ENCODE data around the gene ETV3.

ETV3 gene

GRCh38 chr1:157142765-157143423 is 4.7 kb upstream of the ETV3 start:
- H3K4me1 ChIP-seq (ENCODE audit: control insufficient read depth, low read depth, low read length) = peaks cover 11% of the 10 kb centered on the region
- H2BK120ac ChIP-seq (ENCODE audit: low read depth, low read length) = no peak overlapping the region
- H2AK5ac ChIP-seq (ENCODE audit: low read length) = no peak overlapping the region
- no peak overlapping the region for H3K18ac ChIP-seq (ENCODE audit: low read length)
- H3K36me3 ChIP-seq (ENCODE audit: control insufficient read depth, insufficient read depth, low read length) = no peaks in the 10 kb centered on the region
- no peak overlapping the region for H3K27ac ChIP-seq (ENCODE audit: low read depth, low read length)
- H4K5ac ChIP-seq (ENCODE audit: low read length) = no peak overlapping the region
- H3K4ac ChIP-seq (ENCODE audit: low read depth, low read length) = no peak overlapping the region
- H3K56ac ChIP-seq (ENCODE audit: low read length) = no peak overlapping the region
- H3K4me2 ChIP-seq (ENCODE audit: low read length) = no peak overlapping the region
- H3K4me3 ChIP-seq (ENCODE audit: low read length) = no peak overlapping the region
- H3K79me2 ChIP-seq (ENCODE audit: control insufficient read depth, insufficient read depth, low read length) = peaks cover under 1% of the 10 kb centered on the region
- no peak for DNase-seq
- H3K27me3 ChIP-seq (ENCODE audit: insufficient read depth, low read length, poor library complexity) = no peaks in the 10 kb centered on the region
- H2BK15ac ChIP-seq (replicated peaks; ENCODE audit: low read depth) = no peak overlapping the region
- H3K79me1 ChIP-seq (ENCODE audit: low read length) = no peaks in the 10 kb centered on the region
- H3K23ac ChIP-seq (ENCODE audit: low read length) = peak overlapping the region; percentile 56
- WGBS (ENCODE audit: extremely low coverage, insufficient coverage, low lambda C conversion rate) = no CpG with 5 or more reads among the region's 3 CpGs
- H4K8ac ChIP-seq (ENCODE audit: low read depth, low read length) = no peak overlapping the region
- no peak overlapping the region for H3K9ac ChIP-seq (ENCODE audit: low read length)
- H2BK5ac ChIP-seq (ENCODE audit: low read length) = no peak overlapping the region

GRCh38 chr1:157142201-157142600 is 4.0 kb upstream of the ETV3 start:
- Histone ChIP-seq H3K56ac (ENCODE audit: low read length) (peak overlapping the region; percentile 73), H3K4me2 (ENCODE audit: low read length) (no peak overlapping the region), H3K9ac (ENCODE audit: low read length) (no peak overlapping the region), H3K79me2 (ENCODE audit: control insufficient read depth, insufficient read depth, low read length) (peaks cover 8% of the 10 kb centered on the region), H2BK5ac (ENCODE audit: low read length) (no peak overlapping the region), H3K4ac (ENCODE audit: low read depth, low read length) (no peak overlapping the region), H4K8ac (ENCODE audit: low read depth, low read length) (no peak overlapping the region), H3K23ac (ENCODE audit: low read length) (no peak overlapping the region), H2BK120ac (ENCODE audit: low read depth, low read length) (no peak overlapping the region), H3K27ac (ENCODE audit: low read depth, low read length) (peak overlapping the region; percentile 32), H3K18ac (ENCODE audit: low read length) (no peak overlapping the region), H3K4me3 (ENCODE audit: low read length) (no peak overlapping the region), H2BK15ac (replicated peaks; ENCODE audit: low read depth) (no peak overlapping the region), H3K4me1 (ENCODE audit: control insufficient read depth, low read depth, low read length) (peaks cover 11% of the 10 kb centered on the region), H3K36me3 (ENCODE audit: control insufficient read depth, insufficient read depth, low read length) (no peaks in the 10 kb centered on the region), H4K5ac (ENCODE audit: low read length) (no peak overlapping the region), H3K79me1 (ENCODE audit: low read length) (peaks cover 1% of the 10 kb centered on the region), H3K27me3 (ENCODE audit: insufficient read depth, low read length, poor library complexity) (no peaks in the 10 kb centered on the region), H2AK5ac (ENCODE audit: low read length) (peak overlapping the region; percentile 30)
- DNase-seq = no peak
- WGBS (ENCODE audit: extremely low coverage, insufficient coverage, low lambda C conversion rate) = no CpG with 5 or more reads among the region's 2 CpGs

- Histone ChIP-seq H4K5ac (ENCODE audit: low read length) (no peak overlapping the region), H3K4me3 (ENCODE audit: low read length) (no peak overlapping the region), H3K56ac (ENCODE audit: low read length) (no peak overlapping the region), H2BK5ac (ENCODE audit: low read length) (no peak overlapping the region), H4K8ac (ENCODE audit: low read depth, low read length) (no peak overlapping the region), H3K27me3 (ENCODE audit: insufficient read depth, low read length, poor library complexity) (no peaks in the 10 kb centered on the region), H2BK120ac (ENCODE audit: low read depth, low read length) (no peak overlapping the region), H3K36me3 (ENCODE audit: control insufficient read depth, insufficient read depth, low read length) (no peaks in the 10 kb centered on the region), H3K27ac (ENCODE audit: low read depth, low read length) (peak overlapping the region; percentile 15), H3K23ac (ENCODE audit: low read length) (no peak overlapping the region), H3K4me1 (ENCODE audit: control insufficient read depth, low read depth, low read length) (peaks cover 13% of the 10 kb centered on the region), H2BK15ac (replicated peaks; ENCODE audit: low read depth) (no peak overlapping the region), H3K4me2 (ENCODE audit: low read length) (no peak overlapping the region), H3K79me2 (ENCODE audit: control insufficient read depth, insufficient read depth, low read length) (peaks cover 16% of the 10 kb centered on the region), H3K4ac (ENCODE audit: low read depth, low read length) (no peak overlapping the region), H3K79me1 (ENCODE audit: low read length) (peaks cover 1% of the 10 kb centered on the region), H2AK5ac (ENCODE audit: low read length) (no peak overlapping the region), H3K9ac (ENCODE audit: low read length) (no peak overlapping the region), H3K18ac (ENCODE audit: low read length) (no peak overlapping the region)
- WGBS (ENCODE audit: extremely low coverage, insufficient coverage, low lambda C conversion rate) = no CpG with 5 or more reads among the region's 4 CpGs
- DNase-seq = peak; percentile 54
Observed at GRCh38 chr1:157141212-157141855, 3.1 kb upstream of the ETV3 start.

- Histone ChIP-seq H3K23ac (ENCODE audit: low read length) (no peak overlapping the region), H3K79me1 (ENCODE audit: low read length) (peaks cover 7% of the 10 kb centered on the region), H3K4me3 (ENCODE audit: low read length) (no peak overlapping the region), H2BK15ac (replicated peaks; ENCODE audit: low read depth) (no peak overlapping the region), H3K4ac (ENCODE audit: low read depth, low read length) (no peak overlapping the region), H3K4me2 (ENCODE audit: low read length) (no peak overlapping the region), H4K8ac (ENCODE audit: low read depth, low read length) (no peak overlapping the region), H2BK120ac (ENCODE audit: low read depth, low read length) (no peak overlapping the region), H3K4me1 (ENCODE audit: control insufficient read depth, low read depth, low read length) (peaks cover 13% of the 10 kb centered on the region), H3K56ac (ENCODE audit: low read length) (no peak overlapping the region), H3K27me3 (ENCODE audit: insufficient read depth, low read length, poor library complexity) (no peaks in the 10 kb centered on the region), H3K36me3 (ENCODE audit: control insufficient read depth, insufficient read depth, low read length) (peaks cover 3% of the 10 kb centered on the region), H2AK5ac (ENCODE audit: low read length) (no peak overlapping the region), H2BK5ac (ENCODE audit: low read length) (no peak overlapping the region), H3K27ac (ENCODE audit: low read depth, low read length) (no peak overlapping the region), H3K79me2 (ENCODE audit: control insufficient read depth, insufficient read depth, low read length) (peaks cover 27% of the 10 kb centered on the region), H3K9ac (ENCODE audit: low read length) (no peak overlapping the region), H3K18ac (ENCODE audit: low read length) (no peak overlapping the region), H4K5ac (ENCODE audit: low read length) (no peak overlapping the region)
- WGBS (ENCODE audit: extremely low coverage, insufficient coverage, low lambda C conversion rate) = no CpG with 5 or more reads among the region's 2 CpGs
- peak; percentile 44 for DNase-seq
Observed at GRCh38 chr1:157140063-157140588, 1.9 kb upstream of the ETV3 start.

- peaks cover 13% of the 10 kb centered on the region for H3K4me1 ChIP-seq (ENCODE audit: control insufficient read depth, low read depth, low read length)
Observed at GRCh38 chr1:157139052-157139715, 989 bp upstream of the ETV3 start.

More at GRCh38 chr1:157139052-157139715, 989 bp upstream of the ETV3 start:
- Histone ChIP-seq H3K56ac (ENCODE audit: low read length) (peak overlapping the region; percentile 88), H2BK5ac (ENCODE audit: low read length) (peak overlapping the region; percentile 62), H3K79me2 (ENCODE audit: control insufficient read depth, insufficient read depth, low read length) (peaks cover 30% of the 10 kb centered on the region), H3K27ac (ENCODE audit: low read depth, low read length) (peak overlapping the region; percentile 98), H3K27me3 (ENCODE audit: insufficient read depth, low read length, poor library complexity) (no peaks in the 10 kb centered on the region), H3K4ac (ENCODE audit: low read depth, low read length) (peak overlapping the region; percentile 91), H3K79me1 (ENCODE audit: low read length) (peaks cover 8% of the 10 kb centered on the region), H4K5ac (ENCODE audit: low read length) (peak overlapping the region; percentile 52), H3K36me3 (ENCODE audit: control insufficient read depth, insufficient read depth, low read length) (peaks cover 4% of the 10 kb centered on the region), H3K23ac (ENCODE audit: low read length) (peak overlapping the region; percentile 90), H2BK15ac (replicated peaks; ENCODE audit: low read depth) (no peak overlapping the region), H3K18ac (ENCODE audit: low read length) (peak overlapping the region; percentile 82), H3K4me2 (ENCODE audit: low read length) (peak overlapping the region; percentile 68), H2AK5ac (ENCODE audit: low read length) (no peak overlapping the region), H3K9ac (ENCODE audit: low read length) (peak overlapping the region; percentile 74), H4K8ac (ENCODE audit: low read depth, low read length) (no peak overlapping the region), H3K4me3 (ENCODE audit: low read length) (peak overlapping the region; percentile 47), H2BK120ac (ENCODE audit: low read depth, low read length) (peak overlapping the region; percentile 86)
- peak; percentile 64 for DNase-seq
- 100% methylated on average over 2 of the region's 9 CpGs for WGBS (ENCODE audit: extremely low coverage, insufficient coverage, low lambda C conversion rate)

Measured in mesendoderm (in vitro differentiated cells).